KG1 (cell line): ENCODE data around the gene MTFP1.
"Not testable (repeated sequence)": the region's sequence is repeated elsewhere in the genome, so short reads cannot be mapped to it uniquely, and the experiment has no call there.

Experiments used
- DNase-seq: peaks from one replicate; lab custom pipeline; 2025; lab: John Stamatoyannopoulos, UW

Gene MTFP1, protein sequence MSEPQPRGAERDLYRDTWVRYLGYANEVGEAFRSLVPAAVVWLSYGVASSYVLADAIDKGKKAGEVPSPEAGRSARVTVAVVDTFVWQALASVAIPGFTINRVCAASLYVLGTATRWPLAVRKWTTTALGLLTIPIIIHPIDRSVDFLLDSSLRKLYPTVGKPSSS

DNA sequence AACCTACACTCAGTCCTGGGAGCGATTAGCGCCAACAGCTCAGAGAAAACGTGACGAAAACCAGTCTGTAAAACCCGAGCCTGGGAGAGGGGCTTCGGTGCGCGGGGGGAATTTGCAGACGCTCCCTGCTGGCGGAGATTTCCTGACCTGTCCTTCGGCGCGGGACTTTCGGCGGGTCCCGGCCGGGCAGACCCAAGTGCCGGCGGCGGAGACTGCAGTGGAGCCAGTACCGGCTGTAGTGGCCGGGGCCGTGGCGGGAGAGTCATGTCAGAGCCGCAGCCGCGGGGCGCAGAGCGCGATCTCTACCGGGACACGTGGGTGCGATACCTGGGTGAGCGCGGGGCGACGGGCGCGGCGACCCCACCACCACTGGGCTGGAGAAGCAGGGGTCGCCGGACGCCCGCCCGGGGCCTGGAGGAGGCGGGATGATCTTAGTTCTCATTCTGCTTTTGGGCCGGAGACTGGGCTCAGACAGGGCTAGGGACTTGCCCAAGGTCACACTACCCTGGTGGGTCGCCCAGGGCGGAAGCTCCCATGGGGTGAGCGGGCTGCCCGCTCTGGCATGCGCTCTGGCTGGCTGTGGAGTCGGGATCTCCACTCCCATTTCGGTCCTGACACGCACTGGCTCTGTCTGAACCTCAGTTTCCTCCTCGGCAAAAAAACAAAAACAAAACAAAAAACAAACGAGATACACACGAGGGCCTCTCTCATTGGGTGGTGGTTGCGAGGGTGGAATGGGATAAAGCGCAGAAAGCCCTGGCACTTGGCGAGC is at the start of gene MTFP1:
TSS of gene MTFP1 (plus strand) at position 153 of the 772 bp plus-strand sequence. CDS start at position 265, 112 bp downstream.
- DNase-seq, result peak; percentile 51

DNA sequence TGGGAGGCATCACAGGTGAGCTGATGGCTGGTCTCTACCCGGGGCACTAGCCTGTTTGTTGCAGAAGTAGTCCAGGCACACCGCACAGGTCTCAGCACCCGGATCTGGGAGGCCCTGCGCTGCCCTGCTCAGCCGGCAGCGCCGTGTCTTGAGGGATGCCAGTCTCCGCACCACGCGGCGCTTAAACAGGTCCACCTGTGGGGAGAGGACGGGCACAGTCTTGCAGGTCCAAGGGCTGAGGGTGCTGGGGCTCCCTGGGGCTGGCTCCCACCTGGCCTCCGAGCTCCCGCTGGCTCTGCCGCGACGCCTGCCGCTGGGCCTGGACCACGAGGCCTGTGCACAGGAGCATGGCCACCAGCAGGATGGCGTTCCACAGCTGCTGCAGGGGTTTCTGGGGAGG is 45.6 kb upstream of the MTFP1 start:
- DNase-seq, result no peak

DNA sequence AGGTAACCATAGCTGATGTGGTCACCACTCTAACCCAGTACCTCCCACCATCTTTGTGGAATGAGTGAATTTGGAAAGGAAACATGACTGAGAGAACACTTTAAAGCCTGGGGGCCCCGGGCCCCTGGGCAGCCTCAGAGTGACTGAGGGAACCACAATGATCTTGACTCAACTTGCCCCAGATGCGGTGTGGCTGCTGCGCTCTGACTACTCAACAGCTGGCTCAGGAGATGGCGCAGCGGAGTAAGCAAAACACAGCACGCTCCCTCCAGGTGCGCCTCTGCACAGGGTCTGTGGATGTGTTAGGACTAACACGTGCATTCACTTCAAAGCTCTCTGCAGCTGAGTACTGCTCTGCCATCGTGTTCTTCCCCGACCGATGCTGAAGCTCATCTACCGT is 44.3 kb upstream of the MTFP1 start:
- no peak for DNase-seq

DNA sequence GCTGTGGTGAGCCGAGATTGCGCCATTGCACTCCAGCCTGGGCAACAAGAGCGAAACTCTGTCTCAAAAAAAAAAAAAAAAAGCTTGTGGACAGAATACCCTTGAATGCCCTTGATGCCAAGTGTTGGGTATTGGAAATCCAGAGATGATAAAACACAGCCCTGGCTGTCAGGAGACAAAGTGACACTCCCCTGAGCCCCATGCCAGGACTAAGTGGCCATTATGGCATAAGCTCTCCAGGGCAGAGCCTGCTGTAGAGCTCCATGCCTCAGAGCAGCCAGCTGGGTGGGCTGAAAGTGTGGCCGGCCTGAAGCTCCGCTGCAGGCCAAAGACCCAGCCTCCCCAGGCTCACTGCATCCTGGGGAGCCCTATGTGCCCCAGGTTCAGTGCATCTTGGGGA is 43.2 kb upstream of the MTFP1 start:
- no peak for DNase-seq

DNA sequence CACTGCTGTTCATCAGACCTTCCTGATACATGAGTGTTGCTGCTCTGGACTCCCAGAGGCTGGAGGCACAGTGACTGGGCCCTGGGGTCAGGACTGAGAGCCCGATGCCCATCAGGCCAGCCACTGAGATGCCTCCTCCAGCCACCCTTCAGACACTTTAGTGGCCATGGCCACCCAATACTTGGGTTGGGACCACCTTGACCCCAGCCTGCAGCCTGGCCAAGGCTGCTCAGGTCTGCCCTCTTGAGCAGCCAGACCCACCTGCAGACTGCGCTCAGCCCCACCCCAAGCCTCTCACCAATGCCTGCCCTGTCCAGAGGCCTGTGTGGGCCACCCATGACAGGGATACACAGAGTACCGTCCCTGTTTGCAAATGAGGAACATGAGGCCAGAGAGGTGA is 42.5 kb upstream of the MTFP1 start:
- no peak for DNase-seq

DNA sequence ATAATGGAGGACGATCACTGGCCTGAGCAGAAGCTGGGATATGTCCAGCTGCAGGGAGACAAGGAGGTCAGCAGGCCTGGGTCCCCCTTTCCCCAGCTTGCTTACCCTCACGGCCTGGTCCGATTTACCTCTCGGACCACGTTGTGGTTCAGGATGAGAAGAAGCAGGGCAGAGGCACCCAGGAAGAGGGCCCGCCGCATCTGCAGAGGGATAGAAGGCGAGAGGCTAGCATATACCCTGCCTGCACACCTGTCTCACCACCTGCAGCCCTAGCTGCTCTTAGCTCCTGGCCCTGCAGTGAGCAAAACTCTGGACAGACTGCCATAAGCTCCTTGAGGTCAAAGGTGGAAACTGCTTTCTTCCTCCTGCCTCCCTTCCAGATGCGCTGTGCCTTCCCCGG is 39.6 kb upstream of the MTFP1 start:
- no peak for DNase-seq

DNA sequence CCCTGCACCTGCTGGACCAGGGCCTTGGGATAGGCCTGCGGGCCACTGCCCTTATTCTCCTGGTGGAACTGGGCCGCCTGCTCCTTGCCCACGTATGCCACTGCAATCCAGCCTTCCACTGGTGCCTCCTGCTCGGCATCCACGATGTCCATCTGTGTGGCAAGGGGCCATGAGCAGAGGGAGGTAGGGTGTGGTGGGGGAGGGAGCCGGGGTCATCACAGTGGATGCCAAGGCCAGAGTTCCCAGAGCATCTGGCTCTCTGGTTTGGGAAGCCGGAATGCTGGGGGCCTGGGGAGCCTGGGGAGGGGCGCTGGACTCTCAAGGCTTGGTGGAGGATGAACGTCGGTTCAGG is 39.0 kb upstream of the MTFP1 start:
- DNase-seq, result no peak

DNA sequence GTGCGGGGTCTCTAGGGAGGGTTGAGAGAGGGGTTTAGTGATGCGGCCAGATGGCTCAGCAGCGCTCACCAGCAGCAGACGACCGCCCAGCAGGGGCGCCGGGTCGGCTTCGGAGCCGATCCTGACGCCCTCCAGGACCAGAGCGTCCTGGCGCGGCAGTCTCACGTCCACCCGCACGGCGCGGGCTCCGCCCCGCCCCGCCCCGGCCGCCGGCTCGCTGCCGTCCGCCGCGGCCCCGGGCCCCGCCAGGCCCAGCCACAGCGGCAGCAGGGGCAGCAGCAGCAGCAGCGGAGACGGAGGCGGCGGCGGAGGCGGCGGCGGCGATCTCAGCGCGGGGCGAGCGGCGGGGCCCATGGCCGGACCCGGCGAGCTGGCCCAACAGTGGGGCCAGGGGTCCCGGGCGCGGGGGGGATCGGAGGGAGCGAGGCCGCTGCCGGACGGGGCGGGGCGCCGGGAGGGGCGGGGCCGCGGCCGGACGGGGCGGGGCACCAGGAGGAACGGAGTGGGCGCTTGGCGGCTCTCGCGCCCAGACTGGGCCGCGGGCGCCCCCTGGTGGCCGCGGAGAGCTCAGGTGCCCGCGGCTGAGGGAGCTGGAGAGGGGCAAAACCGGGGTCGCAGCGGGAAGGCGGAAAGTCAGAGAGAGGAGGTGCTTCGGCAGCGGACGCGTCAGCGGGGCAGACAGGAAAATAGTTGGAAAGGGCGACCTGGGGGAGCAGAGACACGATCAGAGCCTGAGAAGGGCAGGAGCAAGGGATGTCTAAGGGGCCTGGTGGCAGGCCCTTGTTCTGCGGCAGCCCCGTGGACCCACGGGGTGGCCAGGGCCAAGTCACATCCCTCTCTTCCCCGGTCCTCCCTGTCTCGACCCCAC is 38.4 kb upstream of the MTFP1 start, which contains the start of gene RNF215:
TSS of gene RNF215 (minus strand) at position 452 of the 868 bp plus-strand sequence. CDS start at position 354, 98 bp downstream.
- DNase-seq, result peak; percentile 33

DNA sequence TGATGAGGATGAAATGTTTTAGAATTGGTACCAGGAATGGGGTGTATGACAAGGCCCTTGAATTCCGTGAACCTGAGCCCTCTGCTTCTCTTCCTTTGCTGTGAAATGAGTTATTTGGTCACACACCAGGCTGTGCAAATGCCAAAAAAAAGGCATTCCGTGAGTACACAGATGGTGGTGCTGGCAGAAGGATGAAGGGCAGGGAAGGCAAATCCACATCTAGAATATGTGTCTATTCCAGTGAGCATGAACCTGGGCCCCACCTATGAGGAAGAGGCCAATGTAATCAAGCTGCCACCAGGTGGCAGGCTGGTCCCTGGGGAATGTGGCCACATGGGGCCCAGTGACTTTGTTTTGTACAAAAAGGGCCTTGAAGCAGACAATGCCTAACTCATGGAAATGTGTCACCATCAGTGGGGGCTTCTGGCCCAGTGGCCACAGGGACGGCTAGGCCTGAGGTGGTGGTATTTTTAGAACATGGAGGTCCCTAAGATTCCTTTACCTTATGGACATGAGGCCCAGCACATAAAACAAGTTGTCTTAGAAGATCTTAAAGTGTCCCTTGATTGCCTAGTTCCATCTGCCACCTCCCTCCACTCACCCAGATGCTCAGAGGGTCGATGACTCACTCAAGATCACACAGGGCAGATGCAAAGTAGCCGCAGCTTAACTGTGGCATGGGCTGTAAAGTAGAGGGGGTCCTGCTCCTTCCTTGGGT is 34.4 kb upstream of the MTFP1 start:
- DNase-seq, result peak; percentile 42

DNA sequence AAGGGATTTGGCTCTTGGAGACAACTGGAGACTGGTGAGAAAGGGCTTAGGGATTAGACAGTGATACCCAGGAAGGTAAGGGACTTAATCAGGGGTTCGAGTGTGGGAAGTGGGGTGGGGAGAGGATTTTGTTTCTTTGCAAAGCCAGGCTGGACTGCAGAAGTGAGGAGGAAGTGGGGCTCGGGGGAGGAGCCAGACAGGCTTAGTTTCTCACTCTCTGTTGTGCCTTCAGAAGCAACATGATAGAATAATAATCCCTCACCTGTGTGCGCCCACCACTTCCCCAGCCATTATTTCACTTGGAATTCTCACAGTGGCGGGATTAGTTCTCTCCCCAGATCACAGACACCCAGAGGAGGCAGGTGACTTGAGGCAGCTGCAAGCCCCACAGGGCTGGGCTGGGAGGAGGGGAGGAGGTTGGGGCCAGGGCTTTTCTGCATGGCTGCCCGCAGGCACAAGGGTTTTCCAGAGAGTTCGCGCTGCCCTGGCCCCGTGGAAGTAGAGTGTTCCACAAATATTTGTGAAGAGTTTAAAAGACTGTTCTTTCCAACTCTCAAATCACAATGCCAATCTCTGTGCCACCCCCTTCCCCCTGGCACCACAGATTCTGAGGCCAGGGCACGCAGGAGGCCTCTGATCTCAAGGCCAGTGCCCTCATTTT is 32.8 kb upstream of the MTFP1 start:
- no peak for DNase-seq

DNA sequence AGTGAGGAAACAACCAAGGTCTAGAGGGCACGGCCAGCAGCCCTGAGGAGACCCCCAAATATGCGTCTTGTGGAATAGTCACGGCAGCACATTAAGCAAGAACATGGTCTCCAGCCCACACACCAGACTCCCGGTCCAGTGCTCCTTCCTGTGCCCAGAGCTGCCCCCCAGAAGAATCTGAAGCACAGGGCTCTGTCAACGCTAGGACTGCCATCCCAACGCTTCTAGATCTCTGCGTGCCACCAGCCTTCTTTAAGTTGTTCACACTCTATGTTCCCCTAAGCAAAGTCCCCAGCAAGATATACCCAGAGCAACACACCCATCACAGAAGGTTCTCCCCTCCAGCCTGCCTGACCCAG is 32.3 kb upstream of the MTFP1 start:
- DNase-seq, result no peak

DNA sequence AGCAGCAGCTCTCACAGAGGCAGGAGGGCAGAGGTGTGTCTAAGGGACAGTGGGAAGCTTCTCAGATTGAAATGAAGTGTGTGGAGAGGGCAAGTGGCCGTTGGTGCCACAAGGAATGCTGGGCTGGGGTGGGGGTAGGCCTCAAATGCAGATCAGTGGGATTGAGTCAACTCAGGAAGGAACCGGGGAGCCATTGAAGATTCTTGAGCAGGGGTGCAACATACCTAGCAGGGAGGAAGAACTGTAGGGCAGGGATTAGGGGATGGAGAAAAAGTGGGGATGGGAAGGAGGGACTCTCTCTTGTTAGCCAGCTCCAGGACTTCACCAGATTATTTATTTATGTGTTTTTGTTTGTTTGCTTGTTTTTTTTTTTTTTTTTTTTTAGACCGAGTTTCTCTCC is 31.7 kb upstream of the MTFP1 start:
- DNase-seq, result no peak

DNA sequence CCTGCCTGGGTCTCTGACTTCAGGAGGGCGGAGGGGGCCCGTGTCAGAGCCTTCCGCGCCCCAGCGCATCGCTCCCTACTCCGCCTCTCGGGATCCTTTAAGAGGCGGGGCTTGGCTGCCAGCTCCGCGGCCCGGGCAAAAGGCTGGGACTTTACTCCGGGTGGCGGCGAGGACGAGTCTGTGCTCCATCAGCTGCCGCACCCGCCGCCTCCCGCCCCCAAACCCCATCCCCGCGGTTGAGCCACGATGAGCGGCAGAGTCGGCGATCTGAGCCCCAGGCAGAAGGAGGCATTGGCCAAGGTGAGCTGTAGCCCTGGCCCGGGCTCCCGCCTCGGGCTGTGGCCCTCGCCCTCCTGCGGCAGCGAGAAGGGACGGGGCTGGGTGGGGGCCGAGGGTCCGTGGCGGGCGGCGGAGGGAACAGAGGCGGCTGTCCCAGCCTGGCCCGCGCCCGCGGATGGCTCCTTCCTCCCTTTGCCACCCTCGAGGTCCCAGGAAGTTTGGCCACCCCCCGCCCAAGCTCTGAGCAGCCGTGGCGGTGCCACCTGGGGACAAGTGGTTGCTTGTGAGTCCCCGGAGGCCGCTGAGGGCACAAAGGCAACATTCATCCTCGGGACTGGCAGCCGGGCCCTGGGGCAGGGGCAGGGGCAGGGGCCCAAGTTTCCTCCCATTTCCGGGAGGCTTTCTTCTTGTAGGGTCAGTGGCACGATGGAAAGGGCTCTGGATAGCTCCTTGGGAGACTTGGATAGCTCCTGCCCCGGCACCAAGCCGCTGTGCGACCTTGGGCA is 28.5 kb upstream of the MTFP1 start, which contains the start of gene SEC14L2:
TSS of gene SEC14L2 (plus strand) at position 148 of the 785 bp plus-strand sequence. CDS start at position 247, 99 bp downstream.
- DNase-seq, result no peak

DNA sequence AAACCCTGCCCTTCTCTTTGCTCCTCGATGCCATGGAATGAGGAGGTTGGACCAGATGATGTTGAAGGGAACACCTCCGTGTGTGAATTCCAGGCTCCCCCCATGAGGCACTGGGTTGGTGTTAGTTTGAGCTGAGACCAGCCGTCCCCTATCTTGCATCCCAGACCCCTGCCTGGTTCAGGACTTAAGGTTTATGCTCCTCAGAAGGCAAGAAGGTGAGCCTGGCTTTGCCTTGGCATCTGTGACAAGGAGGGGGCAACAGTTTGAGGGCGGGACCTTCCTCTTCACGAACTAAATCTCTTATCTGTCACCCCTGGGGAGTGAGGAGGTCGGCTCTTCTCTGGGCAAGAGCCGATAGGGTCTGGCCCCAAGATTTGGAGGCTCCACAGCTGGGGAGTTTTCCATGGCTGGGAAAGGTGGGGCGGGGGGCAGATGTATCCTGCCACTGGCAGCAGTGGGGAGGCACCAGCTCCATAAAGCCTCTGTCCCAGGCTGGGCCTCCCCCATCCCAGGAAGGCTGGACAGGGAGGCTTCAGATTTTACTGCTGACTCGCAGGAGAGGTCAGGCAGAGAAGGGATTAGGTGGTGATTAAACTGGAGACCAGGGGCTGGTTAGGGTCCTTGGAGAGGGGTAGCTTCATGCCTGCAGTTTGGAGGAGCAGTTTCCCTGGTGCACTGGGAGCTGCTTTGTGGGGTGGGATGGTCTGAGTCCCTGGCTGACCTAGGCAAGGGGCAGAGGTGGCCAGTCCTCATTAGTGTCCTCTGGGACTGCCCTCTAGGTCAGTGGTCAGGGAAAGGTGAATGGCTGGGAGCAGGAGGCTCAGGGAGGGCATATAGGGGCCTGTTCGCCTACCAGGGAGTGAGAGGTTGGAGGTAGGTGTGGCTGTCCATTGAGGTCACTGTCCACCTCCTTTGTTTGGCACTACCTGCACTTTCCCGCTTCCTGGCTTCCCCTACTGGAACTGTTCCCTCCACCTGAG is 27.6 kb upstream of the MTFP1 start:
- no peak for DNase-seq

DNA sequence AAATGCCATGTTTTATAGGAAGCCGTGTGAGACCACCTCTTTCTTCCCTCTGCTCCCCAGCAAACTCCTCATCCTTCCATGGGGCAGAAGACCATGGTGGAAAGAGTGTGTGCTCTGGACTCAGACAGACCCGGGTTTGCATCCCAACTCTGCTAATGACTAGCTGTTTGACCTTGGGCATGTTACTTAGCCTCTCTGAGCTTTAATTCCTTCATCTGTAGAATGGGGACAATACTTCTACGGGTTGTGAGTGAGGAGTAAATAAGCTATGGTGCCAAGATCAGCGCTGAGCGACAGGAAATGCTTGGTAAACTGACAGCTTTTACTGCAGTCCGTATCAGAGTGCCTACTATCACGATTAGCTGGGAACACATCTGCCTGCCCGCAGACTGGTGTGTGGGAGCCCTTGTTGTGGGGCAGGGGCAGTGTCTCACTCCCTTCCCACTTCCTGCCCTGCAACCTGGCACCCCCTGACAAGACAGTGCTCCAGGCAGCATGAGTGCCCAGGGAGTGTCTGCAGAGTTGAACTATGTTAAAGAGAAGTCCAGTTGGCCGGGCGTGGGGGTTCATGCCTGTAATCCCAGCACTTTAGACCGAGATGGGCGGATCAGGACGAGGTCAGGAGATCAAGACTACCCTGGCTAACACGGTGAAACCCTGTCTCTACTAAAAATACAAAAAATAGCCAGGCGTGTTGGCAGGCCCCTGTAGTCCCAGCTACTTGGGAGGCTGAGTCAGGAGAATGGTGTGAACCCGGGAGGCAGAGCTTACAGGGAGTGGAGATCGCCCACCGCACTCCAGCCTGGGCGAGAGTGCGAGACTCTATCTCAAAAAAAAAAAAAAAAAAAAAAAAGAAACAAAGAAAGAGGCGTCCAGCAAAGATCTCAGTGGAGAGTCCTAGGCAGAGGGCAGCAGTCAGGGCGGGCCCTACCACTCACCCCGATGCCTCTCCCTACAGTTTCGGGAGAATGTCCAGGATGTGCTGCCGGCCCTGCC is 26.6 kb upstream of the MTFP1 start:
- no peak for DNase-seq

DNA sequence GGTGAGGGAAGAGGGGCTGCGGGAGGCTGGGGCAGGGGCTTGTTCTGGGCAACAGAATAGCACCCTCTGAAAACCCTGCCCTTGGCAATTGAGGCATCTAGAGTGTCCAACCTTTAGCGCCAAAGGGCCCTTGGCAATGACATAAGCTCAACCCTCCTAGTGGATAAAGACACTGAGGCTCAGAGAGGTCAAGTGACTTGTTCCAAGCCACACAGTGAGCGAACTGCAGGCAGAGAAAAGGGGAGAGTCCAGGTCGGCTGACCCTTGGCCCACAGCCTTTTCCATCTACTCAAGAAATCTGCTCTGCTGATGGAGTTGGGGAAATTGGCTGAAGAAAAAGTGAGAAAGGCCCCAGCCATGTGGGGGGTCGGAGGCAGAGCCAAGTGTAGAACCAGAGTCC is 25.9 kb upstream of the MTFP1 start:
- no peak for DNase-seq

DNA sequence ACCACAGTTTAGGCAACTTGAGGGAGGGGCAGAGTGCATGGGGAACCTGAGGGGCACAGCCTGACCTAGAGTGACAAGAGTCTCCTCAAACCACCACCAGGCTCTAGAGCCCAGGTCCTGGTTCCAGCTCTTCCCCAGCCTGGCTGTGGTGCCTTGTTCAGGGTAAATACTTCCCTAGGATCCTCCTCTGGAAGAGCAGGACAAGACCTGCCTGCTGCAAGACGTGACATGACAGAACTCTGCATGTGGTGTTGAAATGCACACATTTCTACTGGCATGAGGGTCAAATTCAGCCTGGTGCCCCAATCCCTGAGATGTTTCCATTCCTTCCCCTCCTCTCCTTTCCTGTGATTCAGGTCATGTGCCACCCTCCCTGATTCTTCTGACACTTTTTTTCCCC is 25.4 kb upstream of the MTFP1 start:
- no peak for DNase-seq

DNA sequence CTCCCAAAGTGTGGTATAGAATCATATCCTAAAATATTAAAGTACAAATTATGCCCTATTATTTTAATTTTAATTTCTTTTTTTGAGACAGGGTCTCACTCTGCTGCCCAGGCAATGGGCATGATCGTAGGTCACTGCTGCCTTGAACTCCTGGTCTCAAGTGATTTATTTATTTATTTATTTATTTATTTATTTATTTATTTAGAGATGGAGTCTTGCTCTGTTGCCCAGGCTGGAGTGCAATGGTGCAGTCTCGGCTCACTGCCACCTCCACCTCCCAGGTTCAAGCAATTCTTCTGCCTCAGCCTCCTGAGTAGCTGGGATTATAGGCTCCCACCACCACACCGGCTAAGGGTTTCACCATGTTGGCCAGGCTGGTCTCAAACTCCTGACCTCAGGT is 24.5 kb upstream of the MTFP1 start:
- DNase-seq, result not testable (repeated sequence)
